Psoas muscle (tissue), 8 donors: ENCODE data around the gene JAM3. TPM values are rescaled to one million over a fixed set of nuclear protein-coding genes. Genes with fewer than 3 reads are reported as not detected.
A peak's percentile ranks its signal among the peaks of the same experiment; 100 is the strongest.
"Not testable (repeated sequence)": the region's sequence is repeated elsewhere in the genome, so short reads cannot be mapped to it uniquely, and the experiment has no call there.

Experiments
- ATAC-seq, 4 donors: fragments of 200-7000 bp; cut with Tn5 transposase; one replicate each; pipeline ENCODE4 v1.9.1; 2020; ENCODE audit warnings: moderate library complexity in 3 of 4, mild to moderate bottlenecking in 2 of 4
- DNase-seq, 2 donors: peaks; one replicate each; pipeline ENCODE4 v3.0.0-alpha.2; 2020
- H3K27ac ChIP-seq: fragments of 200-600 bp; one replicate; pipeline ENCODE4 v1.8.0; 2022
- H3K27me3 ChIP-seq, 3 donors: fragments of 200-600 bp in 1 of 3; one replicate each; pipeline versions ENCODE4 v1.6.1 to v1.8.0; 2013 to 2022; ENCODE audit warnings: low read length in 2 of 3, mild to moderate bottlenecking in 2 of 3, moderate library complexity in 1 of 3; ENCODE audit not compliant: insufficient read depth in 3 of 3
- H3K36me3 ChIP-seq, 2 donors: fragments of 200-600 bp in 1 of 2; one replicate each; pipeline versions ENCODE4 v1.6.1 to v1.8.0; 2013 to 2022; ENCODE audit warnings: low read depth in 1 of 2, mild to moderate bottlenecking in 1 of 2, moderate library complexity in 1 of 2; ENCODE audit not compliant: insufficient read depth in 1 of 2
- H3K4me1 ChIP-seq: fragments of 200-600 bp; one replicate; pipeline ENCODE4 v1.8.0; 2022
- H3K4me3 ChIP-seq: fragments of 200-600 bp; one replicate; pipeline ENCODE4 v1.8.0; 2022; ENCODE audit warnings: mild to moderate bottlenecking
- H3K9me3 ChIP-seq: fragments of 200-600 bp; one replicate; pipeline ENCODE4 v1.8.0; 2022
- WGBS, 3 donors: extraction: QIAGEN DNeasy Blood & Tissue Kit; methylation state at CpG; one replicate each; pipeline versions ENCODE4 v1.1.6 to v1.1.7; 2013; 5-methylcytosine and 5-hydroxymethylcytosine counted together
- intact Hi-C, 2 donors: fragments of 100-400 bp; cut with DNase I; formaldehyde crosslinking; loops; one replicate each; pipeline versions ENCODE4 v1.11.0 to v1.14.2; 2022
- polyA plus RNA-seq, 3 donors: library from polyadenylated mRNA; stranded (reverse); fragments of 200-250 nt; gene quantifications; one replicate each; pipeline ENCODE4 v1.2.3, GENCODE V29; 2013
- total RNA-seq, 4 donors: library from RNA; stranded (reverse); fragmentation: NEBNext Ultra II Directional in 2 of 4; extraction: Animal tissue kit (Norgen Biotek cat#: 25700) in 2 of 4; gene quantifications; one replicate each; pipeline versions ENCODE4 v1.2.1 to v1.2.4, GENCODE V29; 2021 to 2023
- TF ChIP-seq, protein P1 (sequence below): fragments of 200-600 bp; IDR thresholded peaks from one replicate; pipeline ENCODE4 v1.8.0; 2022; ENCODE audit warnings: antibody characterized with exemption
- donor health status: healthy with polysubstance abuse.
- donor health status: DM: no; HTN: no; CAD: no; lungs with moderate emphysema.
- donor health status: Bipolar disorder and iron deficiency.
- donor health status: healthy.
- donor health status: DM: yes; HTN: yes; CAD: no.
- donor health status: DM: no; HTN: no; CAD: no.
- donor health status: DM: no; HTN: no; CAD: no.
- donor health status: DM: yes; HTN: yes; CAD: no.

JAM3 gene
- total and polyA plus RNA-seq, 7 donors, result 2.4 to 12.7 (median 5.8) TPM

DNA sequence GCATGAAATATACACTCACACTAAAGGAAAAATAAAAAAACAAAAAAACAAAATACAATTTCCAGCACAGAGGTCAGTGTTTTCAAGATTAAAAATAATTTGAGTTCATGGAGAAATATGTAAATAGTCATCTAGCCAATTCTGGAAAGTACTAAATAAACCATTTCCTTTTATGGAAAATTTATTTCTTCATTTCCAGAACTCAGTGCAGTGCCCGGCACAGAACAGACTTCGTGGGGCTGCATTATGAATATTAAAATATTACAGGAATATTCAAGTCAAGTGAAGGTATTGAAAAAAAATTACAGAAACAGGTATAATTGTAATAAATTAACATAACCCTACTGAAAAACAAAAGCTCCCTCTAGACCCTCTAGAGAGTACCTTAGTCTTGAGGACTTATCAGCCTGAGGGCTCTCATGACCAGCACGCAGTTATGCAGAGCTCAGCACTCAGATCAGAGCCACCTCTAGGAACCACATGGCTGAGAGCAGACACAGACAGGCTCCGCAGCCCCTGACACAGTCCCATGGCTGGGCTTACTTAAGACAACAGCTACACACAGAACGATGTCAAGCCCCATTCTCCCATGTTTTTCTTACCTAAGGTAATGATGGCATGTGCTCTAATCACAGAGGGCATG, 109.3 kb downstream of the JAM3 start:
- H3K4me3 ChIP-seq, result no peak overlapping the region
- H3K9me3 ChIP-seq, result no peaks in the 10 kb centered on the region
- TF ChIP-seq, protein P1, sequence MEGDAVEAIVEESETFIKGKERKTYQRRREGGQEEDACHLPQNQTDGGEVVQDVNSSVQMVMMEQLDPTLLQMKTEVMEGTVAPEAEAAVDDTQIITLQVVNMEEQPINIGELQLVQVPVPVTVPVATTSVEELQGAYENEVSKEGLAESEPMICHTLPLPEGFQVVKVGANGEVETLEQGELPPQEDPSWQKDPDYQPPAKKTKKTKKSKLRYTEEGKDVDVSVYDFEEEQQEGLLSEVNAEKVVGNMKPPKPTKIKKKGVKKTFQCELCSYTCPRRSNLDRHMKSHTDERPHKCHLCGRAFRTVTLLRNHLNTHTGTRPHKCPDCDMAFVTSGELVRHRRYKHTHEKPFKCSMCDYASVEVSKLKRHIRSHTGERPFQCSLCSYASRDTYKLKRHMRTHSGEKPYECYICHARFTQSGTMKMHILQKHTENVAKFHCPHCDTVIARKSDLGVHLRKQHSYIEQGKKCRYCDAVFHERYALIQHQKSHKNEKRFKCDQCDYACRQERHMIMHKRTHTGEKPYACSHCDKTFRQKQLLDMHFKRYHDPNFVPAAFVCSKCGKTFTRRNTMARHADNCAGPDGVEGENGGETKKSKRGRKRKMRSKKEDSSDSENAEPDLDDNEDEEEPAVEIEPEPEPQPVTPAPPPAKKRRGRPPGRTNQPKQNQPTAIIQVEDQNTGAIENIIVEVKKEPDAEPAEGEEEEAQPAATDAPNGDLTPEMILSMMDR, result no peak
- H3K27ac ChIP-seq, result no peak overlapping the region
- intact Hi-C loops, result no loop called here
- H3K27me3 ChIP-seq, result no peaks in the 10 kb centered on the region
- no peak for ATAC-seq
- peaks cover 4 to 78% of the 10 kb centered on the region in 2 donors for H3K36me3 ChIP-seq
- no peak for DNase-seq
- H3K4me1 ChIP-seq, result no peaks in the 10 kb centered on the region
- 74 to 84% (median 77%) methylated on average over 5 of the region's 5 CpGs for WGBS, 3 donors

DNA sequence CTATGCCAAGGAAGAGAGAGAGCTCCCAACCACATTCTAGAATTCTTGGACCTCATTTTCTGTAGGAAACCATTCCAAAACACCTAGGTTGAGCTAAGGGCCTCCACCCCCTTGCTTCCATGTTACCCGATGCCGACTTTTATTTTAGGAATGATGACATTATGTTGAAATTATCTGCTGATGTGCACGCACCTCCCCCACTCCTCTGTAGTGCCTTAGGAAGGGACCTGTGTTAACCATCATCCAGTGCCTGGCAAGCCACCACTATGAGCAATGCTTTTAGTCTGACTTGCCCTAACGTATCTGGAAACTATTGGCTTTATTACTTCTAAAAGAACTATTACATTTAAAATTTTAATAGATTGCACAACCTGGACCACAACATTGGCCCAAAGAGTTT, 112.8 kb downstream of the JAM3 start:
- intact Hi-C loops, result no loop called here
- 66 to 86% (median 72%) methylated on average over 4 of the region's 4 CpGs for WGBS, 3 donors
- Histone ChIP-seq H3K36me3 (peaks cover 0 to 81% of the 10 kb centered on the region in 2 donors), H3K27me3 (no peaks in the 10 kb centered on the region), H3K4me3 (no peak overlapping the region), H3K27ac (no peak overlapping the region), H3K9me3 (no peaks in the 10 kb centered on the region), H3K4me1 (no peaks in the 10 kb centered on the region)
- DNase-seq (peak in 1 of 2 donors; percentile 39), ATAC-seq (peak in 2 of 4 donors; percentile 59 to 65)
- TF ChIP-seq, protein P1, result no peak

DNA sequence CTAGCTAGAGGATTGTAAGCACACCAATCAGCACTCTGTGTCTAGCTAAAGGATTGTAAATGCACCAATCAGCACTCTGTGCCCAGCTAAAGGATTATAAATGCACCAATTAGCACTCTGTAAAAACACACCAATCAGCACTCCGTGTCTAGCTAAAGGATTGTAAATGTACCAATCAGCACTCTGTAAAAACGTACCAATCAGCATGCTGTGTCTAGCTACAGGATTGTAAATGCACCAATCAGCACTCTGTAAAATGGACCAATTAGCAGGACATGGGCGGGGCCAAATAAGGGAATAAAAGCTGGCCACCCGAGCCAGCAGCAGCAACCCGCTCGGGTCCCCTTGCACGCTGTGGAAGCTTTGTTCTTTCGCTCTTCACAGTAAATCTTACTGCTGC, 119.2 kb downstream of the JAM3 start:
- H3K4me3 ChIP-seq, ATAC-seq, DNase-seq, H3K4me1 ChIP-seq, H3K27me3 ChIP-seq, H3K27ac ChIP-seq, H3K9me3 ChIP-seq, intact Hi-C loops: not testable (repeated sequence)
- WGBS, 3 donors, result 95 to 99% (median 96%) methylated on average over 8 of the region's 8 CpGs
- peaks cover 8 to 92% of the 10 kb centered on the region in 2 donors for H3K36me3 ChIP-seq

DNA sequence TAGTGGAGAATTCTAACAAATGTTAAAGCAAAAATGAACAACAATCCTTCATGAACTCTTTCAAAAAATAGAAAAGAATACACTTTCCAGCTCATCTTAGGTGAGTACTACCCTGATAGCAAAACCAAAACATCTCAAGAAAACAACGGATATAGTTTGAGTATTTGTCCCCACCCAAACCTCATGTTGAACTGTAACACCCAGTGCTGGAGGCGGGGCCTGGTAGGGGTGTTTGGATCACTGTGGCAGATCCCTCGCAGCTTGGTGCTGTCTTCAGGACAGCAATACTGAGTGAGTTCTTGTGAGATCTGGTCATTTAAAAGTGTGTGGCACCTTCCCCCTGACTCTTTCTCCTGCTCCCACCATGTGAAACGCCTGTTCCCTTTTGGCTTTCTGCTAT, 127.9 kb downstream of the JAM3 start:
- TF ChIP-seq, protein P1, result no peak
- WGBS, 3 donors, result 91 to 93% (median 92%) methylated on average over 4 of the region's 4 CpGs
- no peaks in the 10 kb centered on the region for H3K4me1 ChIP-seq
- H3K27ac ChIP-seq, result no peak overlapping the region
- peaks cover 6 to 68% of the 10 kb centered on the region in 2 donors for H3K36me3 ChIP-seq
- no peak for ATAC-seq
- DNase-seq, result no peak
- H3K4me3 ChIP-seq, result no peak overlapping the region
- H3K27me3 ChIP-seq, result no peaks in the 10 kb centered on the region
- intact Hi-C loops, result no loop called here
- no peaks in the 10 kb centered on the region for H3K9me3 ChIP-seq

DNA sequence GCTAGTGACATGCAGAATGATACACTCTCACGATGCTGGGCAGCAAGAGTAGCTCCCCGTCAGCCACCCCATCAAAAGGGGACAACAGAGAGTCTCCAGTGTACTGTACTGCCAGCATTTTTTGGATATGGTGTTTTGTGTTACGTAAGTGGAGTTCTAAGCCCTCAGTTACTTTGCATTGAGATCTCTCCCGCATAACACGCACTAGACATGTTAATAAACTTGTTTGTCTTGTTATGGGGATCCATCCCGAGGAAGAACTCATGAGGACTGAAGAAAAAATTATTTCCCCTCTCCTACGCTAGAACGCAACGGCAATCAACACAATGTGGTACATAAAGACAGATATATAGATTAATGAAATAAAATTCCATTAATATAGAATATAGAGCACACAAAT, 130.7 kb downstream of the JAM3 start:
- DNase-seq (no peak), ATAC-seq (no peak)
- H3K27ac ChIP-seq, result no peak overlapping the region
- TF ChIP-seq, protein P1, result no peak
- H3K27me3 ChIP-seq, result no peaks in the 10 kb centered on the region
- WGBS, 3 donors, result 97% methylated on average over 9 of the region's 9 CpGs
- H3K4me3 ChIP-seq, result no peak overlapping the region
- peaks cover 0 to 68% of the 10 kb centered on the region in 2 donors for H3K36me3 ChIP-seq
- no peaks in the 10 kb centered on the region for H3K4me1 ChIP-seq
- intact Hi-C loops, result no loop called here
- no peaks in the 10 kb centered on the region for H3K9me3 ChIP-seq
